DMS153 treated with DMSO at 0.1 percent for 48 hours (cell line): ENCODE measurements around the gene EYA3.

Experiments
- DNase-seq: peaks from one replicate; lab custom pipeline; 2025; ENCODE audit not compliant: unreplicated experiment; lab: John Stamatoyannopoulos, UW

The EYA3 gene

GRCh38 chr1:27949027-27949426 lies 139.4 kb downstream of the EYA3 start:
- no peak for DNase-seq

- DNase-seq, result no peak
These were observed 143.4 kb downstream of the EYA3 start for GRCh38 chr1:27945020-27945419.

GRCh38 chr1:27941671-27942540 lies 146.5 kb downstream of the EYA3 start:
- no peak for DNase-seq

- DNase-seq, result no peak
These were observed 147.4 kb downstream of the EYA3 start for GRCh38 chr1:27940870-27941560.

- DNase-seq, result peak; percentile 37
These were observed 148.1 kb downstream of the EYA3 start for GRCh38 chr1:27940297-27940696.

- no peak for DNase-seq
These were observed 149.9 kb downstream of the EYA3 start for GRCh38 chr1:27938488-27938887.

- no peak for DNase-seq
These were observed 150.9 kb downstream of the EYA3 start for GRCh38 chr1:27937524-27937836.

GRCh38 chr1:27936370-27936769 lies 152.0 kb downstream of the EYA3 start:
- DNase-seq, result no peak

- DNase-seq, result no peak
These were observed 152.7 kb downstream of the EYA3 start for GRCh38 chr1:27935721-27936120.

- DNase-seq, result peak; percentile 80
These were observed 153.4 kb downstream of the EYA3 start, which contains the start of gene SMPDL3B for GRCh38 chr1:27934818-27935549. Gene SMPDL3B, plus strand, starts transcription at chr1:27935000. Its CDS starts 184 bp downstream, at chr1:27935184.

- no peak for DNase-seq
These were observed 156.7 kb downstream of the EYA3 start for GRCh38 chr1:27931759-27932158.

GRCh38 chr1:27931184-27931583 lies 157.2 kb downstream of the EYA3 start:
- DNase-seq, result no peak

- no peak for DNase-seq
These were observed 160.0 kb downstream of the EYA3 start for GRCh38 chr1:27928216-27928954.

GRCh38 chr1:27922272-27922671 lies 166.1 kb downstream of the EYA3 start:
- no peak for DNase-seq
